CD4-positive, alpha-beta T cell (primary cell): Measurements from ENCODE around the gene BLCAP. TPM values are rescaled to one million over a fixed set of nuclear protein-coding genes. Genes with fewer than 3 reads are reported as not detected.

Source experiments
- ATAC-seq: fragments of 200-7000 bp; cut with Tn5 transposase; one replicate; pipeline ENCODE4 v1.10.0; 2022; ENCODE audit warnings: mild to moderate bottlenecking; ENCODE audit not compliant: poor library complexity
- CTCF ChIA-PET: fragments of 350-600 bp; sonication (Branson Sonifier 250); formaldehyde crosslinking; loops from one replicate; lab custom pipeline; 2021; ENCODE audit warnings: antibody characterized with exemption, inconsistent platforms; lab: Charles Lee
- POLR2A ChIA-PET: fragments of 350-600 bp; sonication (Branson Sonifier 250); formaldehyde crosslinking; loops from one replicate; lab custom pipeline; 2021; ENCODE audit warnings: antibody characterized with exemption, inconsistent platforms; lab: Charles Lee
- DNase-seq, 14 experiments: peaks; one replicate each; pipeline ENCODE4 v3.0.0-alpha.2; 2013 to 2020; ENCODE audit warnings: mixed read lengths in 2 of 14
- H3K27ac ChIP-seq, 2 donors: one replicate each; pipeline versions ENCODE4 v1.5.1 to v1.7.0; 2013; ENCODE audit warnings: low read length in 2 of 2, low read depth in 1 of 2, mild to moderate bottlenecking in 1 of 2
- H3K27me3 ChIP-seq, 2 experiments: 1 replicate in 1 of 2; 2 replicates in 1 of 2; pipeline versions ENCODE4 v1.6.1 to v1.7.0; 2013; ENCODE audit warnings: low read length in 2 of 2, control low read depth in 1 of 2, mild to moderate bottlenecking in 1 of 2, moderate library complexity in 1 of 2; ENCODE audit not compliant: insufficient read depth in 2 of 2, control insufficient read depth in 1 of 2
- H3K36me3 ChIP-seq: one replicate; pipeline ENCODE4 v1.6.1; 2013; ENCODE audit warnings: low read length, control low read depth; ENCODE audit not compliant: insufficient read depth
- H3K4me1 ChIP-seq: one replicate; pipeline ENCODE4 v1.6.1; 2013; ENCODE audit warnings: low read length, control low read depth; ENCODE audit not compliant: insufficient read depth
- H3K4me3 ChIP-seq: one replicate; pipeline ENCODE4 v1.5.1; 2013; ENCODE audit warnings: mild to moderate bottlenecking, low read length, moderate library complexity
- H3K9me3 ChIP-seq, 2 experiments: 1 replicate in 1 of 2; 2 replicates in 1 of 2; pipeline versions ENCODE4 v1.6.1 to v1.7.0; 2013; ENCODE audit warnings: low read length in 2 of 2, mild to moderate bottlenecking in 2 of 2, control low read depth in 1 of 2, moderate library complexity in 1 of 2; ENCODE audit not compliant: control insufficient read depth in 1 of 2, insufficient read depth in 1 of 2
- H3K27ac Mint-ChIP-seq: one replicate; pipeline ENCODE4 v1.8.0; 2020; ENCODE audit warnings: mixed read lengths
- H3K27me3 Mint-ChIP-seq: one replicate; pipeline ENCODE4 v1.8.0; 2021; ENCODE audit warnings: mixed read lengths
- H3K36me3 Mint-ChIP-seq: one replicate; pipeline ENCODE4 v1.8.0; 2021; ENCODE audit warnings: low read depth, mixed read lengths
- H3K4me1 Mint-ChIP-seq: one replicate; pipeline ENCODE4 v1.8.0; 2021; ENCODE audit warnings: low read depth, mixed read lengths
- H3K4me3 Mint-ChIP-seq: one replicate; pipeline ENCODE4 v1.8.0; 2020; ENCODE audit warnings: mild to moderate bottlenecking, mixed read lengths
- H3K9me3 Mint-ChIP-seq: one replicate; pipeline ENCODE4 v1.8.0; 2020; ENCODE audit warnings: mixed read lengths
- intact Hi-C, 2 experiments: fragments of 100-400 bp; cut with DNase I in 1 of 2; cut with micrococcal nuclease in 1 of 2; formaldehyde crosslinking; loops; one replicate each; pipeline versions ENCODE4 v1.15.1 to v1.9.0; 2023 to 2025; cut with DNase I, micrococcal nuclease
- total RNA-seq, 174 experiments: library from RNA in 2 of 174; stranded (reverse) in 2 of 174; gene quantifications; one replicate each; pipeline ENCODE4 v1.2.3 and lab custom pipeline; 2021 to 2026
- TF ChIP-seq, protein P1 (sequence below): fragments of 200-600 bp; IDR thresholded peaks from one replicate; pipeline ENCODE4 v1.8.0; 2022; ENCODE audit warnings: antibody characterized with exemption, mild to moderate bottlenecking

The BLCAP gene
- total RNA-seq, 2 experiments from 2014 or later: 59.4 to 60.1 TPM

DNA sequence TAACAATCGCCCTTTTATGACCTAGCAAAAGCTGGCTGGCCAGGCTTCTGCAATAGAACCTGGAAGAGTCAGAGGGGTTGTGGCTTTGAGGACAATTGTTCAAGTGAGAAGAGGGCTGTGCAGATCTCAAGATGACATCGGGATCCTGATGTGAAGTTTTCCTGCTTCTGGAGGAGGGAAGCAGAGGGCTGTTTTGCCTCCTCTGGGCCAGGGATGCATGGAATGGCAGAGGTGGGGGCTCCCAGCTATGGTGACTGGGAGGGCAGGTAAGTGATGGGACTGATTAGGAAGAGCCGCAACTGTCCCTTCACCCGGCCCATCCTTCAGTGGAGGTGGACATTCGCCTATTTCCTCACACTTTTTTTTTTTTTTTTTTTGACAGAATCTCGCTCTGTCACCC is 43.4 kb upstream of the BLCAP start:
- no peak overlapping the region for H3K4me3 Mint-ChIP-seq
- no peaks in the 10 kb centered on the region for H3K36me3 Mint-ChIP-seq
- ChIA-PET POLR2A (no interaction called here), CTCF (no interaction called here)
- H3K36me3 ChIP-seq: no peaks in the 10 kb centered on the region
- DNase-seq (peak in 1 of 14 experiments; percentile 2), ATAC-seq (no peak)
- peaks cover 25 to 29% of the 10 kb centered on the region in 2 experiments for H3K27me3 ChIP-seq
- H3K27ac Mint-ChIP-seq: no peak overlapping the region
- H3K27me3 Mint-ChIP-seq: peaks cover 63% of the 10 kb centered on the region
- H3K27ac ChIP-seq: no peak overlapping the region
- TF ChIP-seq, protein P1, sequence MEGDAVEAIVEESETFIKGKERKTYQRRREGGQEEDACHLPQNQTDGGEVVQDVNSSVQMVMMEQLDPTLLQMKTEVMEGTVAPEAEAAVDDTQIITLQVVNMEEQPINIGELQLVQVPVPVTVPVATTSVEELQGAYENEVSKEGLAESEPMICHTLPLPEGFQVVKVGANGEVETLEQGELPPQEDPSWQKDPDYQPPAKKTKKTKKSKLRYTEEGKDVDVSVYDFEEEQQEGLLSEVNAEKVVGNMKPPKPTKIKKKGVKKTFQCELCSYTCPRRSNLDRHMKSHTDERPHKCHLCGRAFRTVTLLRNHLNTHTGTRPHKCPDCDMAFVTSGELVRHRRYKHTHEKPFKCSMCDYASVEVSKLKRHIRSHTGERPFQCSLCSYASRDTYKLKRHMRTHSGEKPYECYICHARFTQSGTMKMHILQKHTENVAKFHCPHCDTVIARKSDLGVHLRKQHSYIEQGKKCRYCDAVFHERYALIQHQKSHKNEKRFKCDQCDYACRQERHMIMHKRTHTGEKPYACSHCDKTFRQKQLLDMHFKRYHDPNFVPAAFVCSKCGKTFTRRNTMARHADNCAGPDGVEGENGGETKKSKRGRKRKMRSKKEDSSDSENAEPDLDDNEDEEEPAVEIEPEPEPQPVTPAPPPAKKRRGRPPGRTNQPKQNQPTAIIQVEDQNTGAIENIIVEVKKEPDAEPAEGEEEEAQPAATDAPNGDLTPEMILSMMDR: no peak
- H3K9me3 Mint-ChIP-seq: no peaks in the 10 kb centered on the region
- H3K9me3 ChIP-seq: peaks cover 0 to 4% of the 10 kb centered on the region in 2 experiments
- no peak overlapping the region for H3K4me3 ChIP-seq
- H3K4me1 ChIP-seq: no peaks in the 10 kb centered on the region
- H3K4me1 Mint-ChIP-seq: peaks cover 4% of the 10 kb centered on the region
- intact Hi-C loops: no loop called here

DNA sequence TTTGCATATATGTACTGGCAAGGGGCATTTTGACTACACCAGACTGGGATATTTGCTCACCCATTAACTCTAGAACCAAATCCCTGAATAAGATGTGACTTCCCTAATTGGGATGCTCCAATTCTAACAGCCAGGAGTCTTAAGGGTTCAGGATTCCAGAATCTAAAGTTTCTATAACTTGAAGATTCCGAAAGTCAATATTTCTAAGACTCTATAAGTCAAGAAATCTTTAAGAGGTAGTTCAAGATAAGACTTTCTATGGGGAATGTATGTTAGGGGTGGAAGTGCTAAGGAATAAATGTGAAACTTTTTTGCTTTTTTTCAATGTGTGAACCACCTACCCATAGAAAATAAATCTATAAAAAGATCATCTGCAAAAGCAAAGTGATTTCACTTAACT is 42.7 kb upstream of the BLCAP start:
- POLR2A ChIA-PET: no interaction called here
- Mint-ChIP-seq H3K4me1 (peaks cover 4% of the 10 kb centered on the region), H3K27ac (no peak overlapping the region), H3K4me3 (no peak overlapping the region), H3K27me3 (peaks cover 65% of the 10 kb centered on the region), H3K9me3 (no peaks in the 10 kb centered on the region), H3K36me3 (no peaks in the 10 kb centered on the region)
- no peak for DNase-seq
- Histone ChIP-seq H3K27ac (no peak overlapping the region), H3K36me3 (no peaks in the 10 kb centered on the region), H3K27me3 (peaks cover 26 to 32% of the 10 kb centered on the region in 2 experiments), H3K9me3 (peaks cover 0 to 4% of the 10 kb centered on the region in 2 experiments), H3K4me3 (no peak overlapping the region), H3K4me1 (no peaks in the 10 kb centered on the region)
- ATAC-seq: no peak
- CTCF ChIA-PET: no interaction called here
- TF ChIP-seq, protein P1: no peak
- intact Hi-C loops: no loop called here

DNA sequence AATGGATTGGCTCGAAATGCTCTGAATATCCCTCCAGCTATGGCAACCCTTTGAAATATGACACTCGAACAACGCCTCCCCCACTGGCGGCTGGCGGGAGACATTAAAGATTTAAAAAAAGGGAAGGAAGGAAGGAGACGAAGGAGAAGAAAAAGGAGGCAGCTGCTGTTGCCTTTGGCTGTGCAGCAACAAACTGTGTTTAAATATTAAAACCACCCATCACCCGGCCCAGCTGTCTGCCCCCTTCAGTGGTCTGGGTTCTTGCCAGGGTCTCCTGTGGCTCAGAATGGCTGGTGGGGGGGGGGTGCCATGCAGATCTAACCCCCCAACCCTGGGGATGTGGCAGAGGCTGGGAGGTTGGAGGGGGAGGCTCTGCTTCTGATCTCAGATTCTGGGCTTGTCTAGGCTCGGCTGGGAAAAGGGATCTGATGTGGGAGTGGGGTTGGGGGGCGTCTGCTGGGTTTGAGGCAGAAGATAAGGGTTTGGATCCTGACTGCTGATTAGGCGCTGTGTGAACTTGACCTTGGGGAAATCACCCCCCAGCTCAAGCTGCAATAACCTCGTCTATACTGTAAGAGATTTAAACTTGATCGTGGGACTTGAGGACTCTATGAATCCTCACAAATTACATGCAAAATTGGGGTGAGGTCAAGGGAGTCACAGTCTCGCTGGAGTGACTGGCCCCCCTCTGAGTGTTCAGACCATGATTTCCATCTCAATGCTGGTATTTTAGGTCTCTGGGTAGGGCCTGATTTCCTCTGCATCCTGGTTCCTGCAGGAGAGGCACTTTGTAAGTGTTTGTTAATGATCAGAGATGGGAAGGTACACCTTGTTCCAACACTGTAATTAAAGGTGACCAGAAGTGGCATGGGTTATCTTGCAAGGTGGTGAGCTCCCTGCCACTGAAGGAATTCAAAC is 40.3 kb upstream of the BLCAP start:
- Histone ChIP-seq H3K4me1 (peaks cover 7% of the 10 kb centered on the region), H3K36me3 (no peaks in the 10 kb centered on the region), H3K4me3 (no peak overlapping the region), H3K27me3 (peaks cover 41 to 50% of the 10 kb centered on the region in 2 experiments), H3K27ac (no peak overlapping the region), H3K9me3 (peaks cover 0 to 8% of the 10 kb centered on the region in 2 experiments)
- Mint-ChIP-seq H3K4me3 (no peak overlapping the region), H3K27ac (no peak overlapping the region), H3K36me3 (no peaks in the 10 kb centered on the region), H3K9me3 (no peaks in the 10 kb centered on the region), H3K4me1 (peaks cover 4% of the 10 kb centered on the region), H3K27me3 (peaks cover 72% of the 10 kb centered on the region)
- TF ChIP-seq, protein P1: no peak
- ChIA-PET POLR2A (no interaction called here), CTCF (no interaction called here)
- ATAC-seq (no peak), DNase-seq (peak in 1 of 14 experiments; percentile 8)
- intact Hi-C loops: no loop called here
